T-helper 2 cell treated with Interferon-gamma antibody and Interleukin-4, amounts not matched to agents 100 ng/mL and 5 ng/mL, for 36 hours (primary cell): ENCODE results near the gene SLC25A27. TPM values are rescaled to one million over a fixed set of nuclear protein-coding genes. Genes with fewer than 3 reads are reported as not detected.
"Not testable (repeated sequence)": the region's sequence is repeated elsewhere in the genome, so short reads cannot be mapped to it uniquely, and the experiment has no call there.

Source experiments
- intact Hi-C: fragments of 100-400 bp; cut with micrococcal nuclease; formaldehyde crosslinking; loops from one replicate; pipeline ENCODE4 v1.15.1; 2023
- total RNA-seq: library from RNA; stranded (reverse); gene quantifications from 2 replicates; pipeline ENCODE4 v1.2.3, GENCODE V29; 2022

SLC25A27 gene
- total RNA-seq = not detected in 2 replicates

DNA sequence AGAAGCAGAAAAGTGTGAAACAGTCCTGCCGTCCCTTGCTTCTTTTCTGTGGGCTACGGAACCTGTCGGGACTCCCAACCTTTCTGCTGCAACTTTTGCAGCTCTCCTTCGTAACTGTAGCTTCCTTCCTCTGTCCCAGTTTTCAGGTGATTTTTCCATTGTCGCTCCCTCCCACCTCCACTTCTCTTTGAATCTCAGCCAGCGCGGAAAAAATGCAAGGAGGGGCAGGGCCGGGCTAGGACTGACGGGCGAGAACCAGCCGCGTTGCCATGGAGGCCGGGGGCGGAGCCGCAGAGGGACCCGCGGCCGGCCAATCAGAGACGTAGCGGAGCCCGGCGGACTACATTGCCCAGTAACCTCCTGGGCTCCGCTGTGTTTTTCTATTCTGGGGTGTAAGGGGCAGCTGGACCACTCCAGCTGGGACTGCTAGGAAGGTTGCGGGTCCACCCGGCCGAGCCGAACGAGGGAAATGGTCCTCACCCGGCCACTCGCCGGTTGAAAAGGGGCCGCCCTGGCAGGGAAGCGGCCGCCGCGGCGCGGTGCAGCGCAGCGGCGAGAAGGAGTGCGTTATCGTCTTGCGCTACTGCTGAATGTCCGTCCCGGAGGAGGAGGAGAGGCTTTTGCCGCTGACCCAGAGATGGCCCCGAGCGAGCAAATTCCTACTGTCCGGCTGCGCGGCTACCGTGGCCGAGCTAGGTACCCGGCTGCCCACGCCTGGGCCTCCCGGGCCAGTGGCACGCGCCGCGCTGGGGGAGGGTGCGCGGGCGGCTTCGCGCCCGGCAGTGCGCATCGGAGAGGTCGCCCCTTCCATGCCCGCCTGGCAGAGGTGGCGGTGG lies at the start of gene SLC25A27, which contains the start of gene CYP39A1:
Gene SLC25A27 (plus strand): TSS at position 373 of the 836 bp plus-strand sequence. CDS start 218 bp downstream, at position 591.
Gene CYP39A1 (minus strand): TSS at position 216 of the 836 bp plus-strand sequence. CDS start 236 bp downstream, outside the sequence.
- intact Hi-C loops = loop anchor here (1.0 to 10.0 kb wide), 2 partner anchors 524 to 638 kb away; partner anchors contain the start of genes CLIC5 and ENPP4

- intact Hi-C loops = no loop called here
Observed at GRCh38 chr6:46605091-46605797, 47.5 kb upstream of the SLC25A27 start.

DNA sequence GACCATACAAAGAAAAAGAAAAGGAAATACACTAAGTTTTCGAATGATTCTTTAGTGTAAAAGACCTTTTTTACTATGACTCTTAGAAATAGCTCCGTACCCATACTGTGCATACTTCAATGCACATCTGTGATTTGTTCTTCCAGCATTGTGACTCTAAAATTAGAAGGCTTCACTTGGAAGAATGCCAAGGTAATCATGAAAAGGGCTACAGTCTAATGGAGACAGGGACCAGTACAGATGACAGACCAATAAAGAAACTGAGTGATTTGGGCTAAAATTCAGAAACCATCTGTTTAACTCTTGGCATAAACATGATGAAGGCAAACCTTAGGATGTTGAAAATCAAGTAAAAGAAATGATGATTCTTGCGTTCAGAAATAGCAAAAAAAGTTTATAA lies 46.4 kb upstream of the SLC25A27 start:
- intact Hi-C loops = no loop called here

GRCh38 chr6:46610862-46611553 lies 41.8 kb upstream of the SLC25A27 start:
- intact Hi-C loops = no loop called here

- intact Hi-C loops = no loop called here
Observed at GRCh38 chr6:46612645-46613044, 40.1 kb upstream of the SLC25A27 start.

GRCh38 chr6:46618726-46619125 lies 34.0 kb upstream of the SLC25A27 start:
- intact Hi-C loops = no loop called here

- intact Hi-C loops = loop anchor here (2.0 kb wide), 3 partner anchors 404 to 584 kb away; no protein-coding TSS in a partner anchor
Observed at GRCh38 chr6:46626228-46626909, 26.4 kb upstream of the SLC25A27 start.

DNA sequence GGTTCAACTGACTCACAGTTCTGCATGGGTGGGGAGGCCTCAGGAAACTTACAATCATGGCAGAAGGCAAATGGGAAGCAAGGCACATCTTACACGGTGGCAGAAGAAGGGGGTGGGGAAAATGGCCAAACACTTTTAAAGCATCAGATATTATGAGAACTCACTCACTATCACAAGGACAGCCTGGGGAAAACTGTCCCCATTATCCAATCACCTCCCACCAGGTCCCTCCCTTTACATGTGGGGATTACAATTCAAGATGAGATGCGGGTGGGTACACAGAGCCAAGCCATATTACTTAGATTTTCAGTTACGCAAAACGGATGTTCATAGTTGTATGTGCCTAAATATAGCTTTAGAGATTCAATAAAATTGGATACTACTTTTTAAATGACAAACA lies 25.8 kb upstream of the SLC25A27 start:
- intact Hi-C loops = loop anchor here (2.0 kb wide), 3 partner anchors 404 to 584 kb away; no protein-coding TSS in a partner anchor

- intact Hi-C loops = no loop called here
Observed at GRCh38 chr6:46628498-46628897, 24.3 kb upstream of the SLC25A27 start.

GRCh38 chr6:46628976-46629375 lies 23.8 kb upstream of the SLC25A27 start:
- intact Hi-C loops = no loop called here

DNA sequence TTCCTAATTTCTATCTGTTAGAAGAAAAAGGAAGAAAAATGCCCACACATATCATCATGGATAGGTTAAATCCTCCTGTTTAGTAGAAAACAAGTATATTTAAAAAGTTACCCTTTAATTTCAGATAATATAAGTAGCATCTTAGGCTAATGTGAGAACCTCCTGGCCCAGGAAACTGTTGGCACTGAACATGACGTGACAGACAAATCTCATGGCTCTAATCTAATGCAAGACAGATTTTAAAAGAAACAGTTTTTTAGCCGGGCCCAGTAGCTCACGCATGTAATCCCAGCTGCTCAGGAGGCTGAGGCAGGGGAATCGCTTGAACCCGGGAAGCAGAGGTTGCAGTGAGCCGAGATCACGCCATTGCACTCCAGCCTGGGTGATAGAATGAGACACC lies 23.1 kb upstream of the SLC25A27 start:
- intact Hi-C loops = no loop called here

DNA sequence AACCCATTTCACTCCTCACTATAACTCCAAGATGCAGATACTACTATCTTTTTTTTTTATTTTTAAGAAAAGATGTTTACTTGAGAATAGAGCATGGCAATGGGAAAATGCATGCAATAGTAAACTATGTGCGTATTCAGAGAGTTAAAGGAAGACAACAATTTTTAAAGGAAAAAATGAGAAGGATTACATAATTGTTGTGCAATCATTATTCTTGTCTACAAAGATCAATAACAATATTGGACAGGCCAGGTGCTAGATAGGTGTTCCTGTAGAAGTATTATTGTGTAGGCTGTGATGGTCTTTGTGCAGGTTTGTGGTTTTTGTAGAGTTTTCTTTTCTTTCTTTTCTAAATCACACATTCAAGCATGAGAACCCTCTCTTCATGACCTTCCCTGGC lies 20.7 kb upstream of the SLC25A27 start:
- intact Hi-C loops = no loop called here

- intact Hi-C loops = no loop called here
Observed at GRCh38 chr6:46635462-46635861, 17.3 kb upstream of the SLC25A27 start.

DNA sequence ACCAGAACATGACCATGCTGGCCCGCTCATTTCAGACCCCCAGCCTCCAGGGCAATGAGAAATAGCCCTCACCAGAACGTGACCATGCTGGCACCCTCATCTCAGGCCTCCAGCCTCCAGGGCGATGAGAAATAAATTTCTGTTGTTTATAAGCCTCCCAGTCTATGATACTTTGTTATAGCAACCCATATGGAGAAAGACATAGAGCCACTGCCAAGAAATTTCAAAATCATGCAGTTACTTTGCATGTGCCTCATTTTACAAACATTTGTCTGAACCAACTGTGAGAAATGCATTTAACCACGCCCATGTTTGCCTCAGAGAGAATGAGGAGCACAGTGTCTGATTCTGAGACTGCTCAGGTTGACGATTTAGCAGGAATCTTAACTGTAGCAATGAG lies 15.6 kb upstream of the SLC25A27 start:
- intact Hi-C loops = no loop called here

DNA sequence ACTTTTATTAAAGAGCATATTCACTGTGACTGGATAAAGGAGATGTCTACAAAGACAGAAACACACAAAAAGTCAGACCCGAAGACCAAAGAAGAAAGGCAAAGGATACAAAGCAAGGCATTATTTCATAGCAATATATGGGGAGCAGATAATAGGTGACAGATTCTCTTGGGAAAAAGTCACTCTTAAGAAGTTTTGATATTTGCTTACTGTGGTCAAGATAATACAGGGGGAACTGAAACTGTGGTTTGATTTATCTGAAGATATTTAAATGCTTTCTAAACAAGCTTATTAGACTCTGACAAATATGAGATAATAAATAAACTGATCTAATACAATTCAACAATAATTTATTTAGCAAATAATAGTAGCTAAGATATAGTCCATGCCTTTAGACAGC lies 14.8 kb upstream of the SLC25A27 start:
- intact Hi-C loops = no loop called here

DNA sequence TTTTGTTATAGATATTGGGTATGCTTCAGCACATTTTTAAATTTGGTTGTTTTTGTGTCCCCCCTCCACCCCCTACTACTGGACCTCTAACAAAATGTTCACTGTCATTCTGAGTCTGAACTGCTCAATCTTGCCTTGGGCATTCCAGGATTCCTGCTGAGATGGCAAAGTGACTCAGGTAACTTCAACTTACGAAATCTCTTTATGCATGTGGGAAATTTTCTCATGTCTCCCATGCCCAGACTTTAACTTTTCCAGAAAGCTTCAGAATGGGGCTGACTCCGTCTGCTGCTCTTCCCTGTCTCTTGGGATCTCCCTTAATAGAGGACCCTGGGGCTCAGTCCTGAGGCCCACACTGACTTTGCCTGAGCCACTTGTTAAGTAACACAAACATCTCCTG lies 14.1 kb upstream of the SLC25A27 start:
- intact Hi-C loops = no loop called here

GRCh38 chr6:46642928-46643751 lies 9.6 kb upstream of the SLC25A27 start:
- intact Hi-C loops = no loop called here

- intact Hi-C loops = no loop called here
Observed at GRCh38 chr6:46645265-46645664, 7.5 kb upstream of the SLC25A27 start.

GRCh38 chr6:46648108-46648507 lies 4.7 kb upstream of the SLC25A27 start:
- intact Hi-C loops = not testable (repeated sequence)

GRCh38 chr6:46648869-46649492 lies 3.8 kb upstream of the SLC25A27 start:
- intact Hi-C loops = no loop called here
